Endometrial microvascular endothelial cells (primary cell): ENCODE results near the gene SLC6A6. TPM values are rescaled to one million over a fixed set of nuclear protein-coding genes. Genes with fewer than 3 reads are reported as not detected.
"Not testable (repeated sequence)": the region's sequence is repeated elsewhere in the genome, so short reads cannot be mapped to it uniquely, and the experiment has no call there.

Experiments
- in situ Hi-C: cut with HindIII; loops from 2 replicates; pipeline ENCODE4 v1.10.0; 2017; ENCODE audit warnings: low sequenced_read_pairs, low pct_unique_long_range_greater_than_20kb; ENCODE audit errors: inconsistent ontology term
- total RNA-seq: library from RNA; depleted of rRNA; stranded (reverse); fragments of >200 nt; gene quantifications from one replicate; pipeline ENCODE4 v1.2.3, GENCODE V29; 2015; ENCODE audit errors: inconsistent ontology term

SLC6A6 gene
- total RNA-seq, 1 donor from 2014 or later = 21.1 TPM

GRCh38 chr3:14430053-14430452 is 27.6 kb downstream of the SLC6A6 start:
- in situ Hi-C loops = no loop called here

DNA sequence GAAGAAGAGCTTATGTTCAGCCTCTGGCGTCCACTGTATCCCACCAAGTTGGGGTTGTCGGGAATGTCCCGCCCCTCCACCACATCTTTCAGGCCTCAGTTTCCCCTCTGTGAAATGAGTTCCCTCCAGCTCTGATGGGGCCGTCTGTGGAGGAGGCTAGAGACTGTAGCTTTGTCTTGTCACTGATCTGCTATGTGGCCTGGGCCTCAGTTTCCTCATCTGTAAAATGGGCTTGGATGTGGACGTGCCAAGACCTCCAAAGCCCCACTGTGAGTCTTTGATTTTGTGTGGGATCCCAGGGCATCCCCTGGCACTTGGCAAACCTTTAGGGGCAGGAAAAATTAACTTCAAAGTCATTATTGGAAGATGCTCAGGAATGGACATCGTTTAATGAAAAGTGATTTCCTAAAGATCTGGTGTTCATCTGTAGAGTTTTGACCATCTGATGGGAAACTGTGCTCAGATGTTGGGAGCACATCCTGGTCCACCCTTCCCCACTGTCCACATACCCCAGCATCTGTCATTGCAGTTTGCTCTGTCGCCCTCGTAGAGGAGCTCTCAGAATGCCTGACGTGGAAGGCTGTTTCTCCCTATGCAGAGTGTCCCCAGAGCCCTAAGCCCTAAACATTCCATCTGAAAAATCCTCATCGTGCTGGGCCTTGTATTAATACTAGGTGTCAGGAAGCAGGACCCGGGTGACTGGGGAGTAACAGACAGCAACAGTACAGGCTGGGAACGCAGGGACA is 28.5 kb downstream of the SLC6A6 start:
- in situ Hi-C loops = no loop called here

- in situ Hi-C loops = no loop called here
Observed at GRCh38 chr3:14431452-14431916, 29.1 kb downstream of the SLC6A6 start.

GRCh38 chr3:14431917-14432834 is 29.8 kb downstream of the SLC6A6 start:
- in situ Hi-C loops = no loop called here

- in situ Hi-C loops = no loop called here
Observed at GRCh38 chr3:14433106-14433505, 30.7 kb downstream of the SLC6A6 start.

- in situ Hi-C loops = no loop called here
Observed at GRCh38 chr3:14434126-14434497, 31.7 kb downstream of the SLC6A6 start.

GRCh38 chr3:14434498-14435151 is 32.2 kb downstream of the SLC6A6 start:
- in situ Hi-C loops = no loop called here

- in situ Hi-C loops = no loop called here
Observed at GRCh38 chr3:14435175-14436014, 33.0 kb downstream of the SLC6A6 start.

GRCh38 chr3:14436954-14437281 is 34.5 kb downstream of the SLC6A6 start:
- in situ Hi-C loops = no loop called here

GRCh38 chr3:14437705-14438104 is 35.3 kb downstream of the SLC6A6 start:
- in situ Hi-C loops = not testable (repeated sequence)

DNA sequence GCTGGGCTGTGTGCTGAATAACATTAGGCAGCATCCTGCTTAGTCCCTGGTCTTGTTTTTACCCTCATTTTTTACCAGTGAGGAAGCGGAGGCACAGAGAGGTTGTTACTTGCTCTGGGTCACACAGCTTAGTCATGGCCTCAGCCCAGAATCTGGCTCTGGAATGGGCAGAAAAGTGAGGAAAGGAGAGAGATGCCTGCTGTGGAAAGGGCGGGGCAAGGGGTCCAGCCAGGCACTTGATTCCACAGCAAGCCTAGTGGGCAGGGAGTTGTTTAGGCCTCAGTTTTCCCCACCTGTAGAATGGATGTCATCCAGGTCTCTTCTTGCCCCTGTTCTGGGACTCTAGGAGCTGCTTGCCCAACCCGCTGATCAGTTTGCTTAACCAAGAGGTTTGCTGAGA is 35.9 kb downstream of the SLC6A6 start:
- in situ Hi-C loops = no loop called here

DNA sequence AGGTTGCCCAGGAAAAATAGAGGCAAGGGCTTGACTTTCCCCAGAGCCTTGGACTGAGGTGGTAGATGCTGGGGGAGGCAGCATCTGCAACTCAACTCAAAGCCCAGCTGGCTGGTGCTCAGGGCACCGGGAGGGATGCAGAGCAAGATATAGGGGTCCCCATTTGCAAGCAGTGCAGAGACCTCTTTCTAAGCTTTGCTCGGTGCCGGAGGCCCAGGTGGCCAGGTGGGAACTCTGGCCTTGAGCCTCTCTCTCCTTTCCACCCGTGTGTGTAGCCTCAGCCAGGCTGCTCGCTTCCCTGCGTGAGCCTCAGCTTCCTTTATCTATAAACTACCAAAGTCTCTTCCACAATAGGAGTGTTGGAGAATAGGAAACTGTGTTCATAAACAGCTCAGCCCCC is 36.5 kb downstream of the SLC6A6 start:
- in situ Hi-C loops = no loop called here

DNA sequence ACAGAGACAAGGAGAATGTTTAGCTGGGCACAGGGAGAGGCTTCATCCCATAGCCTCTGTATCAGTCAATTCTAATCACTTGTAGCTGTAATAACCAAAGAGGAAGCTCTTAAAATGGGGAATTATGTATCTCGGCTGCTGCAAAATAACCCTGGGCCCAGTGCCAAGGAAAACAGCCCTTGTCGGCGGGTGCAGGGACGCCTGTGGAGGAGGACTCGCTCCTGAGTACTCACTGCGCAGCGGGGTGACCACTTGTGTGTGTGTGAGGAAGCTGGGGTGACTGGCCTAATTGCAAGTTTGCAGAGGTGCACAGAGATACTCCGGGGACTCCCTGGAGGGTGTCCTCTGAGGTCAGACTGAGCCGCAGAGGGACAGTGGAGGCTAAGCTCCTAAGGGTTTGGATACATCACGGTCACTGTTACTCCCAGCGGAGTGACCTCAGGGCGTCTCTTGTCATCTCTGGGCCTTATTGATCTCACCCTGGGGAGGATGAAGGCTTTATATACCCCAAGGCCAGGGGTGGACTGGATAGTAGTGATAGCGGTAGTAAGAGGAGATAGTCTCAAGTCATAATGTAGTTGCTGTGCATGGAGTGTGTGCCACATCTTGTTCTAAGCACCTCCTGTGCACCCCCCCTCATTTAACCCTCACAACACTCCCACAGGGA is 37.2 kb downstream of the SLC6A6 start:
- in situ Hi-C loops = no loop called here

DNA sequence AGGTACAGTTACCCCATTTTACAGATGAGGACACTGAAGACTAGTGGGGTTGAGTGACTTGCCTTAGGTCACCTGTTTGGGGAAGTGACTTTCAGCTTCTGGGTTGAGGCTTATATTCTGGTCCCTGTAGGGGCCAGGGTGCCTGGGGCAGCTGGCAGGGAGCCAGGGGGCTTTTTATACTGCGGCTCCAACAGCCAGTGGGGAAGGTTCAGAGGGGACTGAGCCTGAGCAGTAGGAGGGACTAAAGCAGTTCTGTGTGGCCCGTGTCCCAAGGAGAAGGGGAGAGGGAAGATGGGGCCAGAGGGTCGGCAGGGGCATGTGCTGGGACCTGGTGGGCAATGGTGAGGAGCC is 37.7 kb downstream of the SLC6A6 start:
- in situ Hi-C loops = no loop called here

- in situ Hi-C loops = no loop called here
Observed at GRCh38 chr3:14440531-14441239, 38.3 kb downstream of the SLC6A6 start.

DNA sequence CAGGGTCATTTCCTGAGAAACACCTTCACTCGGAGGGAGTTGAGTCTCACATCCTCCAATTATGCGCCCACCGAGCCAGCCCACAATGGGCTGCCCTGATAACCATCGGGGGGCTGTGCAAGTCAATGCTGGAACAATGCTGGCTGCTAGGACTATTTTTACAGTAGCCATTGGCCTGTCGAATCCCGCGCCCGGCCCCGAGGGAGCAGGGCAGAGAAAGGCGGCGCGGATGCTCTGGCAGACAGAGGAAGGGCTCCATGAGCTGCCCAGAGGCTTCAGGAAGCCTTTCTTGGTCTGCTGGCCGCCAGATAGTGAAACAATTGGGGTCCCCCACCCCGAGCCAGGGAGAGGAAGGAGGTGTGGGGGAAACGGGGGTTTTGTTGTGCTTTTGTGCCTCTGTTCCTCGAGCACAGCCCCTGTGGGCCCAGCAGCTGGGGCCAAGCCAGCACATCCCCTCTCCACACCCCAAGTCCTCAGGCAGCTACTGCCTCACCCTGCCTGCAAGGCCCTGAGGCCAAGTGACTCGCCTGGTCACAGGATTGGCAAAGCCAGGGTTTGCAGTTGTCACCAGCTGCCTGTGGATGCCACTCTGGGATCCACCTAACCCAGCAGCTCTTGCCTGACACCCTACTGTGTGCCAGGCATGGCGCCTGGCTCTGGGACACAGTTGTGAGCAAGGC is 39.0 kb downstream of the SLC6A6 start:
- in situ Hi-C loops = no loop called here

GRCh38 chr3:14441920-14442300 is 39.5 kb downstream of the SLC6A6 start:
- in situ Hi-C loops = no loop called here
